ENCODE measurements around the gene ITGA3.

DNA sequence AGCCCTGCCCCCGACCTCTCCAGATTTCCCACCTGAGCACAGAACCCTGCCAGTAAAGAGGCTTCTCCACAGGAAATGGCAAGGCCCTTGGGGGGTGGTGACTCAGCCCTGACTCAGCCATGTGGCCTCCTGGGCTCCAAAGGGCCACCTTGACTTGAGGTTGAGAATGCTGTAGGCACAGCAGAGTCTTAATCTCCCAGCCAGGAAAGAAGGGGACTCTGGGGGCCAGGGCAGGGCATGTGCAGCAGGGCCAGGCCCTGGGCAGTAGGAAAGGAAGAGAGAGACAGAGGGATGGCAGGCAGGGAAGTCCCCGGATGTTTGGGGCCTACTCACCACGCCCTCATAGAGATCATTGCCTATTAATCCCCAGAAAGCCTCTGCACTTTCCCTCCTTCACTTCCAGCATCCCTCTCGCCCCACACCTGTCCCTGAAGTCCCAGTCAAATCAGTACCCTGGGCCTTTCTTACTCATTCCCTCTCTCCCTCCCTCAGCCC lies 4.8 kb upstream of the ITGA3 start:
- TF ChIP-seq, protein P1, sequence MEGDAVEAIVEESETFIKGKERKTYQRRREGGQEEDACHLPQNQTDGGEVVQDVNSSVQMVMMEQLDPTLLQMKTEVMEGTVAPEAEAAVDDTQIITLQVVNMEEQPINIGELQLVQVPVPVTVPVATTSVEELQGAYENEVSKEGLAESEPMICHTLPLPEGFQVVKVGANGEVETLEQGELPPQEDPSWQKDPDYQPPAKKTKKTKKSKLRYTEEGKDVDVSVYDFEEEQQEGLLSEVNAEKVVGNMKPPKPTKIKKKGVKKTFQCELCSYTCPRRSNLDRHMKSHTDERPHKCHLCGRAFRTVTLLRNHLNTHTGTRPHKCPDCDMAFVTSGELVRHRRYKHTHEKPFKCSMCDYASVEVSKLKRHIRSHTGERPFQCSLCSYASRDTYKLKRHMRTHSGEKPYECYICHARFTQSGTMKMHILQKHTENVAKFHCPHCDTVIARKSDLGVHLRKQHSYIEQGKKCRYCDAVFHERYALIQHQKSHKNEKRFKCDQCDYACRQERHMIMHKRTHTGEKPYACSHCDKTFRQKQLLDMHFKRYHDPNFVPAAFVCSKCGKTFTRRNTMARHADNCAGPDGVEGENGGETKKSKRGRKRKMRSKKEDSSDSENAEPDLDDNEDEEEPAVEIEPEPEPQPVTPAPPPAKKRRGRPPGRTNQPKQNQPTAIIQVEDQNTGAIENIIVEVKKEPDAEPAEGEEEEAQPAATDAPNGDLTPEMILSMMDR (IDR thresholded peaks at IDR 0.05; ENCODE audit: low read depth, low read length), result no peak
- TF ChIP-seq POLR2A (IDR thresholded peaks at IDR 0.05; ENCODE audit: extremely low read depth, insufficient read length) (no peak), MYC (IDR thresholded peaks at IDR 0.05; ENCODE audit: low read depth, low read length) (peak; percentile 82)
- TF ChIP-seq, protein P2, sequence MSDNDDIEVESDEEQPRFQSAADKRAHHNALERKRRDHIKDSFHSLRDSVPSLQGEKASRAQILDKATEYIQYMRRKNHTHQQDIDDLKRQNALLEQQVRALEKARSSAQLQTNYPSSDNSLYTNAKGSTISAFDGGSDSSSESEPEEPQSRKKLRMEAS (IDR thresholded peaks at IDR 0.05; ENCODE audit: low read depth, low read length), result peak; percentile 76

Data from NB4 (cell line).